Fibroblast of skin of scalp (primary cell): ENCODE results near the gene KMT2C.
"Not testable (repeated sequence)": the region's sequence is repeated elsewhere in the genome, so short reads cannot be mapped to it uniquely, and the experiment has no call there.

Experiments
- DNase-seq: peaks from one replicate; pipeline ENCODE4 v3.0.0-alpha.2; 2013

Gene KMT2C

GRCh38 chr7:152299542-152300143 lies 136.2 kb downstream of the KMT2C start:
- DNase-seq = not testable (repeated sequence)

- DNase-seq = no peak
Observed at GRCh38 chr7:152292897-152293296, 142.9 kb downstream of the KMT2C start.

GRCh38 chr7:152286972-152287371 lies 148.8 kb downstream of the KMT2C start:
- not testable (repeated sequence) for DNase-seq

GRCh38 chr7:152286219-152286618 lies 149.6 kb downstream of the KMT2C start:
- DNase-seq = not testable (repeated sequence)

- DNase-seq = not testable (repeated sequence)
Observed at GRCh38 chr7:152284998-152285397, 150.8 kb downstream of the KMT2C start.

GRCh38 chr7:152277687-152278086 lies 158.1 kb downstream of the KMT2C start:
- not testable (repeated sequence) for DNase-seq

GRCh38 chr7:152270427-152270826 lies 165.4 kb downstream of the KMT2C start:
- DNase-seq = peak; percentile 36

- DNase-seq = not testable (repeated sequence)
Observed at GRCh38 chr7:152266859-152267258, 168.9 kb downstream of the KMT2C start.

GRCh38 chr7:152264915-152265314 lies 170.9 kb downstream of the KMT2C start:
- DNase-seq = not testable (repeated sequence)

- not testable (repeated sequence) for DNase-seq
Observed at GRCh38 chr7:152262146-152262545, 173.7 kb downstream of the KMT2C start.

GRCh38 chr7:152259645-152260044 lies 176.2 kb downstream of the KMT2C start:
- not testable (repeated sequence) for DNase-seq

- not testable (repeated sequence) for DNase-seq
Observed at GRCh38 chr7:152247851-152248250, 188.0 kb downstream of the KMT2C start.

GRCh38 chr7:152245417-152245816 lies 190.4 kb downstream of the KMT2C start:
- not testable (repeated sequence) for DNase-seq

GRCh38 chr7:152243464-152243863 lies 192.3 kb downstream of the KMT2C start:
- not testable (repeated sequence) for DNase-seq

- DNase-seq = not testable (repeated sequence)
Observed at GRCh38 chr7:152241301-152241700, 194.5 kb downstream of the KMT2C start.

- not testable (repeated sequence) for DNase-seq
Observed at GRCh38 chr7:152236306-152236705, 199.5 kb downstream of the KMT2C start.

- DNase-seq = peak; percentile 54
Observed at GRCh38 chr7:152234421-152234820, 201.4 kb downstream of the KMT2C start.

GRCh38 chr7:152231089-152231488 lies 204.7 kb downstream of the KMT2C start:
- no peak for DNase-seq

- DNase-seq = not testable (repeated sequence)
Observed at GRCh38 chr7:152219556-152219955, 216.2 kb downstream of the KMT2C start.

GRCh38 chr7:152208766-152209165 lies 227.0 kb downstream of the KMT2C start:
- DNase-seq = not testable (repeated sequence)

- not testable (repeated sequence) for DNase-seq
Observed at GRCh38 chr7:152204417-152204816, 231.4 kb downstream of the KMT2C start.

- DNase-seq = no peak
Observed at GRCh38 chr7:152203095-152203494, 232.7 kb downstream of the KMT2C start.

- peak; percentile 47 for DNase-seq
Observed at GRCh38 chr7:152202056-152202455, 233.7 kb downstream of the KMT2C start.

- DNase-seq = no peak
Observed at GRCh38 chr7:152200395-152200794, 235.4 kb downstream of the KMT2C start.

- no peak for DNase-seq
Observed at GRCh38 chr7:152196391-152196790, 239.4 kb downstream of the KMT2C start.
